Measurements from ENCODE around the gene GLG1.
"Not testable (repeated sequence)": the region's sequence is repeated elsewhere in the genome, so short reads cannot be mapped to it uniquely, and the experiment has no call there.

The GLG1 gene

DNA sequence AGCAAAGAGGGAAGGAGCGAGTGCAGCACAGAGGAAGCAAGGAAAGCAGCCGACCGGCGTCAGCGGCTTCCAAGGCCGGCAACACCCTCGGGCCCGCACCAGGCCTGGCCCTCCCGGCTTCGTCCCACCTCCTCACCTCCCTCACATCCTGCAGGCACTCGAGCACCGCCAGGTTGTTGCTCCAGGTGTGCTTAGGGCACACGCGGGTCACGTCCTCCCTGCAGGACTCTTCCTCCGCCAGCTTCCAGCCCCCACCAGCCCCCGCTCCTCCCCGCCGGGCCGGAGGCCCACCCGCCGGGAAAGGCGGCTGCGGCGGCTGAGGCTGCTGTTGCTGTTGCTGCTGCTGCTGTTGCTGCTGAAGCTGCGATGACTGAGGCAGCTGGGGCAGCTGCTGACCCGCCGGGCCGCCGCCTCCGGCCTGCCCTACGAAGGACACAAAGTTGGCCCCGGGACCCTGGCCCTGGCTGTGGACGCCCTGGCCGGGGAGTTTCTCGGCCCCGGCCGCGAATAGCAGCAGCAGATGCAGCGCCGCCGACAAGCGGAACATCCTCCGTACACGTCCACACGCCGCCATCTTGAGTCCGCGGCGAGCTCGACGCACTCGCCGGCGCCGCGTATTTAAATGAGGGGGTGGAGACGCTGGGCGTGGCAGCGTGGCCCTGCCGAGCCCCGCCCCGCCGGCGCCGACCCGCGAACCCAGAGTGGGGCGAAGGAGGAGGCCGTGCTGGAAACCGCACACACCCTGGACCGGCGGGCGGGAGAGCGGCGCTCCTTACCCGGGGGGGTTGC lies at the start of gene GLG1:
TSS of gene GLG1 (minus strand) at position 594 of the 789 bp plus-strand sequence. CDS start at position 574, 20 bp downstream.
- TF ChIP-seq POLR2A (IDR thresholded peaks at IDR 0.05; ENCODE audit: low read depth, low read length): peak; percentile 100
- peak; percentile 72 for DNase-seq (ENCODE audit: insufficient read length, low spot score)
- no peak for FAIRE-seq

GRCh38 chr16:74654536-74655050 lies 47.7 kb upstream of the GLG1 start:
- TF ChIP-seq POLR2A (IDR thresholded peaks at IDR 0.05; ENCODE audit: low read depth, low read length): no peak
- DNase-seq (ENCODE audit: insufficient read length, low spot score) (no peak), FAIRE-seq (no peak)

- not testable (repeated sequence) for DNase-seq (ENCODE audit: insufficient read length, low spot score)
- peak; percentile 15 for FAIRE-seq
Observed at GRCh38 chr16:74652883-74653282, 46.0 kb upstream of the GLG1 start.

- DNase-seq (ENCODE audit: insufficient read length, low spot score) (no peak), FAIRE-seq (no peak)
- TF ChIP-seq POLR2A (IDR thresholded peaks at IDR 0.05; ENCODE audit: low read depth, low read length): no peak
Observed at GRCh38 chr16:74652249-74652648, 45.3 kb upstream of the GLG1 start.

- FAIRE-seq (no peak), DNase-seq (ENCODE audit: insufficient read length, low spot score) (no peak)
- TF ChIP-seq POLR2A (IDR thresholded peaks at IDR 0.05; ENCODE audit: low read depth, low read length): no peak
Observed at GRCh38 chr16:74651841-74652240, 44.9 kb upstream of the GLG1 start.

DNA sequence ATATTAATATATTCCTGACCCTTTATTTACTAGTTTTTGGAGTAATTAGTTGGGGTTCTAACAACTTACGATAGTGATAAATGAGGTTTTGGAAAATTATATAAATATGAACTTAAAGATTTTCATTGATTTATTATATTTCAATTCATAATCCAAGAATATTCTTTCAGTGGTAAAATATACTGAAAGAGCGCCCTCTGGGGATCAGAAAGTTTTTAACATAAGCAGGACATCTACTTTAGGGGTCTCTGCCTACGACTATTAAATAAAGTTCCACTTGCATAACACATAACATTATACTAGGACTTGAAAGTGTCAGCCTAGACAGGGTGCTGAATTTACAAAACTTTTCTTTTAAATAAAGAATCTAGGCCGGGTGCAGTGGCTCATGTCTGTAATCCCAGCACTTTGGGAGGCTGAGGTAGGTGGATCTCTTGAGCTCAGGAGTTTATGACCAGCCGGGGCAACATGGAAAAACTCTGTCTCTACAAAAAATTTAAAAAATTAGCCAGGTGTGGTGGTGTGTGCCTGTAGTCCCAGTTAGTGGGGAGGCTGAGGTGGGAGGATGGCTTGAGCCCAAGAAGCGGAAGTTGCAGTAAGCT lies 44.2 kb upstream of the GLG1 start:
- DNase-seq (ENCODE audit: insufficient read length, low spot score) (no peak), FAIRE-seq (no peak)
- no peak for TF ChIP-seq POLR2A (IDR thresholded peaks at IDR 0.05; ENCODE audit: low read depth, low read length)

- TF ChIP-seq POLR2A (IDR thresholded peaks at IDR 0.05; ENCODE audit: low read depth, low read length): no peak
- FAIRE-seq: no peak
- DNase-seq (ENCODE audit: insufficient read length, low spot score): no peak
Observed at GRCh38 chr16:74649839-74650504, 43.1 kb upstream of the GLG1 start.

GRCh38 chr16:74641969-74642368 lies 35.1 kb upstream of the GLG1 start:
- TF ChIP-seq POLR2A (IDR thresholded peaks at IDR 0.05; ENCODE audit: low read depth, low read length): no peak

GRCh38 chr16:74637742-74638453 lies 31.0 kb upstream of the GLG1 start:
- FAIRE-seq (no peak), DNase-seq (ENCODE audit: insufficient read length, low spot score) (no peak)
- TF ChIP-seq POLR2A (IDR thresholded peaks at IDR 0.05; ENCODE audit: low read depth, low read length): no peak

More at GRCh38 chr16:74641969-74642368, 35.1 kb upstream of the GLG1 start:
- DNase-seq (ENCODE audit: insufficient read length, low spot score) (no peak), FAIRE-seq (no peak)

DNA sequence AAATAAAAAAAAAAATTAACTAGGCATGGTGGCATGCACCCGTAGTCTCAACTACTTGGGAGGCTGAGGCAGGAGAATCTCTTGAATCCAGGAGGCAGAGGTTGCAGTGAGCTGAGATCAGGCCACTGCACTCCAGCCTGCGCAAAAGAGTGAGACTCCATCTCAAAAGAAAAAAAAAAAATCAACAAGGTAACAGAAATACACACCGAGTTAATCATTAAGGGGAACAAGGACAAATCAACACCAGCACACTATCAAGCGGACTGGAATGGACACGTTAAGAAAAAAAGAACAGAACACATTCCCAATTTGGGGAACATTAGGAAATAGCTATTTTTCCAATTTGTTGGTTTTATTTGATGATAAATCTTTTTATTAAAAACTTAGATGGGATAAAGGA lies 28.4 kb upstream of the GLG1 start:
- FAIRE-seq (no peak), DNase-seq (ENCODE audit: insufficient read length, low spot score) (no peak)
- no peak for TF ChIP-seq POLR2A (IDR thresholded peaks at IDR 0.05; ENCODE audit: low read depth, low read length)

- FAIRE-seq (no peak), DNase-seq (ENCODE audit: insufficient read length, low spot score) (no peak)
- TF ChIP-seq POLR2A (IDR thresholded peaks at IDR 0.05; ENCODE audit: low read depth, low read length): no peak
Observed at GRCh38 chr16:74633686-74634085, 26.8 kb upstream of the GLG1 start.

DNA sequence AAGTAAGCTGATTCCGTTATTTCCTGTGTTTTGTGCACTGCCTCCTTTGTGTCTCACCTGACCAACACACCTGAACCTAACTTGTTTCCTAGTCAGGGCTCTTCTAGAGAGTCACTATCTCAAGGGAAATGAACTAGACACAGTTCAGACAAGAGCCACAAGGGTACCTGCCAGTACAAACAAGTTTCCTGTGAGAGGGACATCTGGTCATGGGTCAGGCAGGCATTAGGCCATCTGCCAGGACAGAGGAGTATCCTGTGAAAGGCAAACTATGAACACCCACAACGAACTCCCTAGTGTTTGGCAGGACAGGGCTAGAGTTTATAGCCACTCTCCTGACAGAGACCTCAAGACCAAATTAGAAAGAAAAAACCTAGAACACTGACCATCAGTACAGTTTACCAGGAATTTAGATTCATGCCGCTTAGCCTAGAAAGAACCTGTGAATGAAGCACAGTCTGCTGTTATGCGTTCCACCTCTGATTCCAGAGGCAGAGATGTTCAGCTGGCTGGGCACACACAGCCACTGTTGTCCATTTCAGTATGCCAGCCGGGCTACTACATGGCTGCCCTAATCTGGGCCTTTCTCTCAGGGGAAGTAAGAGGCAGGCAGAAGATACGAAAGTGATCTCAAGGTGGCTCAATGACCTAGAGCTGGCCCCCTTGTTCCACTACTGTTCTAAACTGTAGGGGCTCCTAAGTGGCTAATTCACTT lies 20.7 kb upstream of the GLG1 start:
- DNase-seq (ENCODE audit: insufficient read length, low spot score) (no peak), FAIRE-seq (no peak)
- no peak for TF ChIP-seq POLR2A (IDR thresholded peaks at IDR 0.05; ENCODE audit: low read depth, low read length)

- no peak for TF ChIP-seq POLR2A (IDR thresholded peaks at IDR 0.05; ENCODE audit: low read depth, low read length)
- FAIRE-seq (no peak), DNase-seq (ENCODE audit: insufficient read length, low spot score) (no peak)
Observed at GRCh38 chr16:74626741-74627416, 20.0 kb upstream of the GLG1 start.

Data from H54 (cell line).